Astrocyte (in vitro differentiated cells and primary cell): Measurements from ENCODE around the gene CARD19.

ENCODE experiments used
- EZH2 ChIP-seq: IDR thresholded peaks from 2 replicates; pipeline ENCODE4 v1.6.1; 2012; ENCODE audit warnings: mild to moderate bottlenecking, low read length, inconsistent platforms; ENCODE audit not compliant: insufficient read depth
- TF ChIP-seq, protein P1 (sequence below): IDR thresholded peaks from 2 replicates; pipeline ENCODE4 v1.5.1; 2011; ENCODE audit warnings: low read depth, mild to moderate bottlenecking, inconsistent platforms, low read length, moderate library complexity; ENCODE audit not compliant: insufficient read depth

DNA sequence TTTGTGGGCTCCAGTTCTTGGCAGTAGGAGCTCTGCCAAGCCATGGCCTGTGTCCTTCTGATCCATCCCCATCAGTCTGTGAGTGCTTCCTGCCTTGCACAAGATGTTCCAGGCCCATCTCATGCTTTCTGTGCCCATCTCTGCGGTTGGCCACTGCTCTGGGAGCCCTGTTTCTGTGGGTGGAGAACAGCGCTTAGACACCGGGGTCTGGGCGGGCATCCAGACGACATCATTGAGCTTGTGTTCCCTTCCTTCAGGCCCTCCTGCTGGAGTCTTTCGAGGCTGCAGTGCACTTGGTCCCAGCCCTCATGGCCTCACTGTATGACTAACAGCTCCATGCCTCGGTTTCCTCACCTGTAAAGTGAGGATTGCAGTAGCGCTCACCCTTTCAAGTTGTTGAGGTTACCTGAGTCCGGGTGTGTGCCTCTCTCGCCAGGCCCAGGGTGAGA, 14.9 kb upstream of the CARD19 start:
- TF ChIP-seq, protein P1, sequence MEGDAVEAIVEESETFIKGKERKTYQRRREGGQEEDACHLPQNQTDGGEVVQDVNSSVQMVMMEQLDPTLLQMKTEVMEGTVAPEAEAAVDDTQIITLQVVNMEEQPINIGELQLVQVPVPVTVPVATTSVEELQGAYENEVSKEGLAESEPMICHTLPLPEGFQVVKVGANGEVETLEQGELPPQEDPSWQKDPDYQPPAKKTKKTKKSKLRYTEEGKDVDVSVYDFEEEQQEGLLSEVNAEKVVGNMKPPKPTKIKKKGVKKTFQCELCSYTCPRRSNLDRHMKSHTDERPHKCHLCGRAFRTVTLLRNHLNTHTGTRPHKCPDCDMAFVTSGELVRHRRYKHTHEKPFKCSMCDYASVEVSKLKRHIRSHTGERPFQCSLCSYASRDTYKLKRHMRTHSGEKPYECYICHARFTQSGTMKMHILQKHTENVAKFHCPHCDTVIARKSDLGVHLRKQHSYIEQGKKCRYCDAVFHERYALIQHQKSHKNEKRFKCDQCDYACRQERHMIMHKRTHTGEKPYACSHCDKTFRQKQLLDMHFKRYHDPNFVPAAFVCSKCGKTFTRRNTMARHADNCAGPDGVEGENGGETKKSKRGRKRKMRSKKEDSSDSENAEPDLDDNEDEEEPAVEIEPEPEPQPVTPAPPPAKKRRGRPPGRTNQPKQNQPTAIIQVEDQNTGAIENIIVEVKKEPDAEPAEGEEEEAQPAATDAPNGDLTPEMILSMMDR: no peak
- no peak for TF ChIP-seq EZH2
